Measurements from ENCODE around the gene TCOF1.

The TCOF1 gene

DNA sequence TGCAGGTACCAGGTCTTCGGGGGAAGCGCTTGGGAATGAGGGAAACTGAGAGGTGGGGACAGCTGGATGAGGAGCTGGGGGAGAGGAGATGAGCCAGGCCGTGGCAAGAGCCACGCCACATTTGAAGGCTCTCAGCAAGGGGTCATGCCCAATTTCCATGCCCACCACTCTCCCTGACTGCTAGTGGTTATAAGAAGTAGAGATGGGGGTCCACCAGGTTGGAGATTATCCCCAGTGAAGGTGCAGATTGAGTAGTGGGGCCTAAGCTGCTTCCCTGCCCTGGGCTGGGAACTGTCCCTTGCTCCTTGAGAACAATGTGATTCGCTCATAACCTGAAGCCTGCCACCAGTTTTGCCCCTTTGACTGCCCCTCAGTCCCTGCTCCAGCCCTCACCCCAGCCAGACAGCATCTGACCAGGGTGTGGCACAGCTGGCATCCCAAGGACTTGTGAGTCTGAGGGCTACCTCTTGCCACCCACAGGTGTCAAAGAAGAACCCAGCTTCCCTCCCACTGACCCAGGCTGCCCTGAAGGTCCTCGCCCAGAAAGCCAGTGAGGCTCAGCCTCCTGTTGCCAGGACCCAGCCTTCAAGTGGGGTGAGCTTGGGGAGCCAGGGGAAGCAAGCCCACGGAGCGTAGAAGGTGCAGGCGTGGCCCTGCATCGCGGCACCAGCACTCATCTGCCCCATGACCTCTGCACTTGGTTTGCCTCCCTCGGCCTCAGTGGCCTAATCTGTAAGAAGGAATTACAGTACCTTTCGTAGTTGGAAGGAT is 33.8 kb downstream of the TCOF1 start:
- no peak for DNase-seq (ENCODE audit: low spot score)

DNA sequence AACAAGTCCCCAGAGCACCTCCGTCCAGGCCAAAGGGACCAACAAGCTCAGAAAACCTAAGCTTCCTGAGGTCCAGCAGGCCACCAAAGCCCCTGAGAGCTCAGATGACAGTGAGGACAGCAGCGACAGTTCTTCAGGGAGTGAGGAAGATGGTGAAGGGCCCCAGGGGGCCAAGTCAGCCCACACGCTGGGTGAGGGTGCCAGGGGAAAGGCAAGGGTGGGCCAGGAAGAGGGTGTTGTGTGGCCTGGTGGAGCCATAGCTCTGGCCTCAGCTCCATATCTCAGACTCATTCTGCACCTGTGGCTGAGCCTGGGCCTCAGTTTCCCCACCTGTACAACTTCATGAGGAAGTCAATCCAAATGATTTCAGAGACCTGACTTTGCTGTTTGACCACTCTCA is 34.5 kb downstream of the TCOF1 start:
- DNase-seq (ENCODE audit: low spot score) = no peak

DNA sequence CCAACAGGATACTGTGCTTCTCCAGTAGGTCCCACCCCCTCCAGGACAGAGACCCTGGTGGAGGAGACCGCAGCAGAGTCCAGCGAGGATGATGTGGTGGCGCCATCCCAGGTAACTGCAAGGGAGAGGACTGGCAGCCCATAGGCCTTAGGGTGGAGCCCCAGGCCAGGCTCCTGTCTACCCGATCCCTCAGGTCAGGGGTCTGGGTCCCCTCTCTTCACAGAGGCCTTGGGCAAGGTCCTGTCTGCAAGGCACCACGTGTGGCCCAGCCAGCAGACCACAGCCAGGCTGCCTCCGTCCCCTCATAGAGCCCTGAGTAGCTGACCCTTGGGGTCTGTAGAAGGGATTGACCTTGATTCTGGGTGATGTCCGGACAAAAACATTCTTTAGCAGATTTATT is 35.2 kb downstream of the TCOF1 start:
- no peak for DNase-seq (ENCODE audit: low spot score)

GRCh38 chr5:150393096-150393645 is 35.7 kb downstream of the TCOF1 start:
- no peak for DNase-seq (ENCODE audit: low spot score)

DNA sequence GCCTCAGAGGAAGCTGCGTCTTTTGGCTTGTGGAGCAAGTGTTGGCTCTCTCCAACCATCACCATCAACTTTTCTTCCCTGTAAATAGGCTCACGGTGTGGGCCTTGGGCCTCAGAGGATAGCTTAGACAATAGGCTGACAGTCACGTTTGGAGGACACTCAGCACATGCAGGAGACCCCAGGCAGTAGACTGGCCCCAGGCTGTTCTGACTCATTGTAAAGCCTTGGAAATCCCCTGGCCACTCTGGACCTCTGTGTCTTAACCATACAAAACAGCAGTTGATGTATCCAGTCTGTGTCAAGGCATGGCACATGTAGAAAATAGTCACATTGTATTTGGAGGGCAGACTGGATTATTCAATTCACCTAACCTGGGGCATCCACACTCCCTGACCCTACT is 36.6 kb downstream of the TCOF1 start:
- peak; percentile 45 for DNase-seq (ENCODE audit: low spot score)

- no peak for DNase-seq (ENCODE audit: low spot score)
These were observed 37.6 kb downstream of the TCOF1 start for GRCh38 chr5:150394912-150395687.

- DNase-seq (ENCODE audit: low spot score) = no peak
These were observed 38.1 kb downstream of the TCOF1 start for GRCh38 chr5:150395688-150395975.

- DNase-seq (ENCODE audit: low spot score) = no peak
These were observed 38.8 kb downstream of the TCOF1 start for GRCh38 chr5:150396267-150396666.

GRCh38 chr5:150397146-150397781 is 39.8 kb downstream of the TCOF1 start:
- DNase-seq (ENCODE audit: low spot score) = no peak

GRCh38 chr5:150397782-150398721 is 40.6 kb downstream of the TCOF1 start:
- DNase-seq (ENCODE audit: low spot score) = no peak

GRCh38 chr5:150398722-150399523 is 41.4 kb downstream of the TCOF1 start:
- no peak for DNase-seq (ENCODE audit: low spot score)

DNA sequence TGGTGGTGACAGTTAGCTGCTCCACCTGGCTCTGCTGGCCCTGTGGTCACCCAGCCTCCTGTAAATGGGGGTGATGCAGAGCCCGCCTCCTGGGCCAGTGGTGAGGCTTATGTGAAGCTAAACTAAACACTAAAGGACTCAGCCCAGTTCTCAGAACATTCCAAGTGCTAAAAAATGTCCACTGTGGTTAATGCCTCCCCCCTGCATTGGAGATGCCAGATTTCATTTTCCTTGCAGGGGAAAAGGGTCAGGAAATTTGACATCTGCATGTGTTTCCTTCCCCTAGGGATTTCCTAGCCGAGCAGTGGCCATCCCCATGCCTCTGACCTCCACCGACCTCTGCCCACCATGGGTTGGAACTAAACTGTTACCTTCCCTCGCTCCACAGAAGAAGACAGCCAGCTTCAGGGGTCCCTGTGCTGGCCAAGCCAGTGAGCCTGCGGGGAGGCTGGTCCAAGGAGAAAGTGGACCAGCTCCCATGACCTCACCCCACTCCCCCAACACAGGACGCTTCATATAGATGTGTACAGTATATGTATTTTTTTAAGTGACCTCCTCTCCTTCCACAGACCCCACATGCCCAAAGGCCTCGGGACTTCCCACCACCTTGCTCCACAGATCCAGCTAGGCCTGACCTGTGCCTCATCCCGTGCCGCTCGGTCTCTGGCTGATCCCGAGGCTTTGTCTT is 42.2 kb downstream of the TCOF1 start:
- no peak for DNase-seq (ENCODE audit: low spot score)

GRCh38 chr5:150400316-150401075 is 43.0 kb downstream of the TCOF1 start:
- DNase-seq (ENCODE audit: low spot score) = no peak

- DNase-seq (ENCODE audit: low spot score) = no peak
These were observed 43.5 kb downstream of the TCOF1 start for GRCh38 chr5:150401076-150401375.

- DNase-seq (ENCODE audit: low spot score) = no peak
These were observed 44.1 kb downstream of the TCOF1 start for GRCh38 chr5:150401376-150402228.

GRCh38 chr5:150402229-150402773 is 44.8 kb downstream of the TCOF1 start:
- DNase-seq (ENCODE audit: low spot score) = no peak

GRCh38 chr5:150402901-150403342 is 45.4 kb downstream of the TCOF1 start:
- DNase-seq (ENCODE audit: low spot score) = no peak

DNA sequence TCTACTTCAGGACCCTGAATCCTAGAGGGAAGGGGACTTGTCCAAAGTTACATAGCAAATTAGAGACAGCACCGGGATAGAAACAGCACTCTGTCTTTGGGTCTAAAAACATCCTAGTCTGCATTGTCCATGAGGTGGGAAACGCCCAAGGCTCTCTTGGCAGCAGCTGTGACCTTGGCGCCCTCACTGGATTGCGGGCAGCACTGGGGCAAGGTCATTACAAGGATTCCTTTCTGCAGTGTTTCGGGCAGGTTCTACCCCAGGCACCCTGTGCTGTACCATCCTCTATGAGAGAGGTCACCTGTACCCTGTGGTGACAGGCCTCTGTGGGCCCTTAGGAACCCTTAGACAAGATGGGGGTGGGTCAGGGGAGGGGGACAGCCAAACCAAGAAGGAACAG is 46.6 kb downstream of the TCOF1 start:
- DNase-seq (ENCODE audit: low spot score) = no peak

Data from kidney tubule cell (primary cell).